Hippocampal formation (tissue), 2 donors: Measurements from ENCODE around the gene TRAF2.

Experiments
- DNase-seq, 2 donors: peaks; one replicate each; lab custom pipeline; 2025; lab: John Stamatoyannopoulos, UW

Gene TRAF2

GRCh38 chr9:136847088-136847825 lies 39.1 kb upstream of the TRAF2 start:
- no peak for DNase-seq

DNA sequence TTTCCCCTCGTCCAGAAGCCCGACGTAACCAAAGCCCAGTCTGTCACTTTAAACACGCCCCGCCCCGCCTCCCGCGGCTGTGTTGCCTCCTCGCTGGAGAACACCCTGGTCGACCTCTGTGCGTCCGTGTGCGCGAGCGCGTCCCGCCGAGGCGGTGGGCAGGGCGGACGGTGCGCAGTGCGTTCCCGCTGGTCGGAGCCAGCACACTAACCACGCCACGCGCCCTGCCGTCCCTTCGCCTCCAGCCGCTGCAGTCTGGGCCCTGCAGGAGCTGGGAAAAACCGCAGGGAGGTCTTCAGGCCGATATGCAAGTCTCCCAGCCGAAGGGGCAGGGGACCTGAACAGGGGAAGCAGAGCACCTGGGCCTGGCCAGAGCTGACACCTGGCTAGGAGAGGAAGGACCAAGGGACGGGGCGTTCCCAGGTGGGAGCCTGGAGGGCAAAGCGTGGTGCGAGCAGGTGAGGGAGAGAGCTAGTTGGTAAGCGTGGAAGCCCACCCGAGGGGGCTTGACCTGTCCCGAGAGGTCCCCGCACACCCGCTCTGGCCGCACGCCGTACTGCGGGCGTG lies 38.4 kb upstream of the TRAF2 start:
- no peak for DNase-seq

GRCh38 chr9:136848393-136849037 lies 37.8 kb upstream of the TRAF2 start:
- peak in 1 of 2 donors; percentile 70 for DNase-seq

DNA sequence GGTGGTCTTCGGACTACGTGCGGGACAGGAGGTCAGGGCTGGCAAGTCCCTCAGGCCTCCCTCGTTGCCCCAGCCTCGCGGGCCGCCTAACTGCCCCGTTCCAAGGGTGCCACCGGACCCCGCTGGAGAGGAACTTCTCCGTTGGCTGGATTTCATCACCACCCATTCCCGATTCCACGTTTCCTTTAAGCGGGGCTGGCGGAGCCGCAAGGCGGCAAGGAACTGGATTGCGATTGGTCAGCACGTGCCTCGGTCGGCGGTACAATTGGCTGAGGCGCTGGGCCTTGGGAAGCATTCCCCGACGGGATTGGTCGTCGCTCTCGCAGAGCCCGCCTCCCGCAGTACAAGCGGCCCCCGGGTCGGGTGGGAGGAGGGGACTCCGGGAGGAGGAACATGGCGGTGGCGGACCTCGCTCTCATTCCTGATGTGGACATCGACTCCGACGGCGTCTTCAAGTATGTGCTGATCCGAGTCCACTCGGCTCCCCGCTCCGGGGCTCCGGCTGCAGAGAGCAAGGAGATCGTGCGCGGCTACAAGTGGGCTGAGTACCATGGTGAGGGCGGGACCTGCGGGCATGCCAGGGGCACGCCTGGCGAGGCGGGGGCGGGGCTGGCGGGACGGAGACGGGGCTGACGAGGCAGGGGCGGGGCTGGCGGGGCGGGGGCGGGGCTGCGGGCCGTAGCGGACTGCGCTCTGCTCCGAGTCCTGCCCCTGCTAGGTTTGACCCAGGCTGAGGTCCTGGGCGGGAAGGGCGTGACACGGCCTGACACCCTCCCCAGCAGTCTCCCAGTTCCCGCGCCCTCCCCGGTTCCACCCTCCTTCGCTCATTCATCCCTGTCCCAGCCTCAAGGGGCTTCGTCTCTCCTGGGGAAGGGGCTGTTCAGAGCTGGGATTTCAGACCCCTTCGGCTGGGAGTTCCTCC lies 37.0 kb upstream of the TRAF2 start, which contains the start of gene PHPT1:
Gene PHPT1, plus strand, starts transcription at position 372 of the 922 bp plus-strand sequence. Its CDS starts 22 bp downstream, at position 394.
- peak; percentile 98 for DNase-seq

GRCh38 chr9:136849960-136850865 lies 36.1 kb upstream of the TRAF2 start:
- DNase-seq: no peak

- no peak for DNase-seq
Observed at GRCh38 chr9:136850866-136851775, 35.2 kb upstream of the TRAF2 start.

DNA sequence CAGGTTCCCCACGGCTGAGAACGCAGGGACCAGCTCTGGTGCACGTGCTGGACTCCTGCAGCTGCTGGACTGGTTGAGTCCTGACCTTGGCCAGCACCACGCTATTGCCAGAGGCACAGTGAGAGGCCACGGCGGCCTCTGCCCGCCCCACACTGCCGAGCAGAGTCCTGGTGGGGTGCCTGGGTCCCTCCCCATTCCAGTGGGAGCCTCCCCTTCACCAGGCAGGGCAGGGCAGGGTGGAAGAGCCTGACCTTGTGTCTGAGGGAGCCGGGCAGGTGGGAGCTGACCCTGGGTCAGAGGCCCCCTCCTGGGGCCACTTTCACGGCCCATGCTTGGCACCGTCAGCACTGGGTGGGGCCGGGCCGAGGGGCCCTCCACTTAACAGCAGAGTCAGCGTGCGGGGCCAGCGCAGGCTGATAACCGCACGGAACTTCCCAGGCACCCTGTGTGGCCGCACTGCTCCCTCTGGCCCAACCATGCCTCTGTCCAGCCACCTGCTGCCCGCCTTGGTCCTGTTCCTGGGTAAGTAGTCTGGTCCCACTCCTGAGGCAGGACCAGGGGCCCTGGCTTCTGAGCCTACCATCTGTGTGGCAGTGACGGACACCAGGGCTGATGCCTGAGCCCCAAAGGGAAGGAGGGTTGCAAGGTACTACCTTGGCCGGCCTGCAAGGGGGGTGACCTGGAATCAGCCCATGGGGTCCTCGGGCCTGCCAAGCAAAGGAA lies 34.2 kb upstream of the TRAF2 start, which contains the start of gene MAMDC4:
Gene MAMDC4, plus strand, starts transcription at position 406 of the 723 bp plus-strand sequence. Its CDS starts 71 bp downstream, at position 477.
- DNase-seq: no peak

DNA sequence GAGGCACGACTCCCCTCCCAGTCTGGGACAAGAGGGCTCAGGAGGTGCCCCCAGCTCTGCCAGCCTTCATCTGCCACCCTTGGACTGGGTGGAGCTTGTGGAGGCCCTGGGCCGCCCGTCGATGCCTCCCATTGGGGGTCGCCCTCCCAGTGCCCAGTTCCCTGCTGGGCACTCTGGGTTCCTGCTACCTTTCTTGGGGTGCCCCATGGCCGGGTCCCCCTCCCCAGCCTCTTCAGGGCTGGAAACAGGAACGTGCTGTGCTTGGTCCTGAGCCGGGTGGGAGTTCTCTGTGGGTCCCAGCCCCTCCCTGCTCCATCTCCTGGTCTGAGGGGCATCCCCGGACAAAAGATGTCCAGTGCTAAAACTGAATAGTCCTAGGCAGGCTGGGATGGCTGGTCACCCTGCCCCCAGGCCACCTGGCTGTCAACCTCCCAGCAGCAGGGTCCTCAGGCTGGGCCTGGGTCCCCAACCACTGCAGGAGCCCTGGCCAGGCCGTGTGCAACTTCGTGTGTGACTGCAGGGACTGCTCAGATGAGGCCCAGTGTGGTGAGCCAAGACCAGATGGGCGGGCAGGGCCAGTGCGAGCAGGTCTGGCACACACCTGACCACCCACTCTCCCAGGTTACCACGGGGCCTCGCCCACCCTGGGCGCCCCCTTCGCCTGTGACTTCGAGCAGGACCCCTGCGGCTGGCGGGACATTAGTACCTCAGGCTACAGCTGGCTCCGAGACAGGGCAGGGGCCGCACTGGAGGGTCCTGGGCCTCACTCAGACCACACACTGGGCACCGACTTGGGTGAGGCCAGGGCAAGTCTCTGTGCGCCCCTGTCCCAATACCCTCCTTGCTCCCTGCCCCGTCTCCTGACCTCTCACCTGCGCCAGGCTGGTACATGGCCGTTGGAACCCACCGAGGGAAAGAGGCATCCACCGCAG lies 33.4 kb upstream of the TRAF2 start:
- no peak for DNase-seq

DNA sequence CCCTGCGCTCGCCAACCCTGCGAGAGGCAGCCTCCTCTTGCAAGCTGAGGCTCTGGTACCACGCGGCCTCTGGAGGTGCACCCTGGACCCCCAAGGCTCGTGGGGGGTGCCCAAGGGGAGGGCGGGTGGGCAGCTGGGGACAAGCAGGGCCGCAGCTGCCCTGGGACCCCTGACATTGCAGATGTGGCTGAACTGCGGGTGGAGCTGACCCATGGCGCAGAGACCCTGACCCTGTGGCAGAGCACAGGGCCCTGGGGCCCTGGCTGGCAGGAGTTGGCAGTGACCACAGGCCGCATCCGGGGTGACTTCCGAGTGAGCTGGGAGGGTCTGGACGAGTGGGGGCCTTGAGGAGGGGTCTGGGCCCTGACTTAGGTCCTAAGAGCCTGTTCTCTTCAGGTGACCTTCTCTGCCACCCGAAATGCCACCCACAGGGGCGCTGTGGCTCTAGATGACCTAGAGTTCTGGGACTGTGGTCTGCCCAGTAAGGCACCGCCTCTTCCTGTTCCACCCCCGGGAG lies 32.7 kb upstream of the TRAF2 start:
- DNase-seq: no peak

DNA sequence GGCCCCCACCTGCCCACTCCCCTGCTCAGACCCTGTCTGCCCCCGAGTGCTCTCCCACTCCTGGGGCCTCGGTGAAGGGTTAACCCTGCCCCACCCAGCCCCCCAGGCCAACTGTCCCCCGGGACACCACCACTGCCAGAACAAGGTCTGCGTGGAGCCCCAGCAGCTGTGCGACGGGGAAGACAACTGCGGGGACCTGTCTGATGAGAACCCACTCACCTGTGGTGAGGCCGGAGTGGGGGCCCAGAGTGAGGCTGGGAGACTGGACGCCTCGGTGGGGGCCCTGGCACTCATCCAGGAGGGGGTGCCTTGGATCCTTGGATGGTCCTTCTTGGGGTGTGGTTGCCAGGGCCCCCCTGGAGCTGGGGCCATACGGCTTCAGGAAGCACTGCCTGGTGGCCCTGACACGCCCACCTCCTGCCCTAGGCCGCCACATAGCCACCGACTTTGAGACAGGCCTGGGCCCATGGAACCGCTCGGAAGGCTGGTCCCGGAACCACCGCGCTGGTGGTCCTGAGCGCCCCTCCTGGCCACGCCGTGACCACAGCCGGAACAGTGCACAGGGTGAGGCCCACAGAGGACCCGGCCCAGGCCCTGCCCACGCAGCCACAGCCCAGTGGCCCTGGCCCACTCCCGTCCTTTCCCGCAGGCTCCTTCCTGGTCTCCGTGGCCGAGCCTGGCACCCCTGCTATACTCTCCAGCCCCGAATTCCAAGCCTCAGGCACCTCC lies 32.0 kb upstream of the TRAF2 start:
- no peak for DNase-seq

DNA sequence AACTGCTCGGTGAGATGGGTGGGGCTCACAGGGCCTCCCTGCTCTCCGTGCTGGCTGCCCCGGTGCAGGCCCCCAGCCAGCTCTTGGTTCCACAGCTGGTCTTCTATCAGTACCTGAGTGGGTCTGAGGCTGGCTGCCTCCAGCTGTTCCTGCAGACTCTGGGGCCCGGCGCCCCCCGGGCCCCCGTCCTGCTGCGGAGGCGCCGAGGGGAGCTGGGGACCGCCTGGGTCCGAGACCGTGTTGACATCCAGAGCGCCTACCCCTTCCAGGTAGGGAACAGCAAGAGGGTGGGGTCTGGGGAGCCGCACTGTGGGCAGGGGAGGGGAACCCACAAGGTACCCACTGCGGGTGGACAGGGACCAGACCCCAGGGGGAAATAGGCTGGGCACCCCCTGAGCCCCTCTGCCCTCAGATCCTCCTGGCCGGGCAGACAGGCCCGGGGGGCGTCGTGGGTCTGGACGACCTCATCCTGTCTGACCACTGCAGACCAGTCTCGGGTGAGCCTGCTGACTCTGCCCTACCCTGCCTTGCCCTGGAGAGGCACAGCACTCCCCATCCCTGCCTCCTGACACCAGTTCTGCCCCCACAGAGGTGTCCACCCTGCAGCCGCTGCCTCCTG lies 31.4 kb upstream of the TRAF2 start:
- DNase-seq: no peak

- no peak for DNase-seq
Observed at GRCh38 chr9:136855461-136856078, 30.7 kb upstream of the TRAF2 start.

DNA sequence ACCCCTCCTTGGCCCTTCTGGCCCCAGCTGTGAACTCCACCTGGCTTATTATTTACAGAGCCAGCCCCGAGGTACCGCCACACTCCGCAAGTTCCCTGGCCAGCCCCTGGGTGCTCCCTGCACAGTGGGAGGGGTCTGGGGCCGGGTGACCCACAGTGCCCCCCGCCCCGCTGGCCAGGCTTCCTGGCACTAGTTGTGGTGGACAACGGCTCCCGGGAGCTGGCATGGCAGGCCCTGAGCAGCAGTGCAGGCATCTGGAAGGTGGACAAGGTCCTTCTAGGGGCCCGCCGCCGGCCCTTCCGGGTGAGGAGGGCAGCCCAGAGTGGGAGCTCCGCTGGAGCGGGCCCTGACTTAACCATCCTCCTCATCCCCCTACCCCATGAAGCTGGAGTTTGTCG lies 30.2 kb upstream of the TRAF2 start:
- no peak for DNase-seq

- no peak for DNase-seq
Observed at GRCh38 chr9:136856541-136857141, 29.7 kb upstream of the TRAF2 start.

DNA sequence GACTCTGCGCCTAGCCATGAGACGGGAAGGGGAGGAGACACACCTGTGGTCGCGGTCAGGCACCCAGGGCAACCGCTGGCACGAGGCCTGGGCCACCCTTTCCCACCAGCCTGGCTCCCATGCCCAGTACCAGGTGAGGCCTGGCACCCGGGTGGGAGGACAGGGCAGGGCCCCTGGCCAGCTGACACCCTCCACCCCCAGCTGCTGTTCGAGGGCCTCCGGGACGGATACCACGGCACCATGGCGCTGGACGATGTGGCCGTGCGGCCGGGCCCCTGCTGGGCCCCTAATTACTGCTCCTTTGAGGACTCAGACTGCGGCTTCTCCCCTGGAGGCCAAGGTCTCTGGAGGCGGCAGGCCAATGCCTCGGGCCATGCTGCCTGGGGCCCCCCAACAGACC lies 29.1 kb upstream of the TRAF2 start:
- no peak for DNase-seq
